NCI-H526 treated with DMSO at 0.1 percent for 48 hours (cell line): ENCODE data around the gene STK4.
A peak's percentile ranks its signal among the peaks of the same experiment; 100 is the strongest.
"Not testable (repeated sequence)": the region's sequence is repeated elsewhere in the genome, so short reads cannot be mapped to it uniquely, and the experiment has no call there.

Experiments used
- DNase-seq: peaks from one replicate; lab custom pipeline; 2025; lab: John Stamatoyannopoulos, UW

STK4 gene

GRCh38 chr20:44983093-44983674, 16.9 kb downstream of the STK4 start:
- no peak for DNase-seq

DNA sequence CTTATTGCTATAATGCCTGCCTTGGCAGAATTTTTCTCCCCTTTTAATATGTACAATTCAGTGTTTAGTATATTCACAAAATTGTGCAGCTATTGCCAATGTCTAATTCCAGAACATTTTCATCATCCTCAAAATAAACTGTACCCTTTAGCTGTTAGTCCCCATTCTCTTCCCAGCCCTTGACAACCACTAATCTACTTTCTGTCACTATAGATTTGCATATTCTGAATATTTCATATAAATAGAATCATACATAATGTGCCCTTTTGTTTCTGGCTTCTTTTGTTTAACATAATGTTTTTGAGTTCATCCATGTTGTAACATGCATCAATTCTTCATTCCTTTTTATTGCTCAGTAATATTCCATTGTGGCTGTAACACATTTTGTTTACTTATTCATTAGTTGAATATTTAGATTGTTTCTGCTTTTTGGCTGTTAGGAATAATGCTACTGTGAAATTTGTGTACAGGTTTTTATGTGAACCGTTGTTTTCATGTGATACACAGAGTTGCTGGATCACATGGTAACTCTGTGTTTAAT, 22.4 kb downstream of the STK4 start:
- DNase-seq = no peak

DNA sequence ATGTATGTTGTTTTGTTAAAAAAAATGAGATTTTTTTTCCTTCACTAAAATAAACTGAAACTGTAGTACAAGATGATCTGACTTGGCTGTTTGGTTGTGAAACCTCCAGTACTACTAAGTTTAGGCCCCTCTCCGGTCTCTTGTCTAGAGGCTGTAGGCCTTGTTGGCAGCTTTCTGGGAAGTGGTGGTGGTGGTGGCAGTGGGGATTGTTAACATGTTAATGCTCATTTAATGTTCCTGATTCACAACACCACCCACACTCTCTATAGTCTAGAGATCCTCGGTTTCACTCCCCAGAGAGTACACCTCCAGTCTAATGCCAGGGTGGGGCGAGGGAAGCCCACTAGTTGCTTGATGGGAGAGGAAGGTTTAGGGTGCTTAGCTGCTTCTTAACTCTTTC, 24.1 kb downstream of the STK4 start:
- DNase-seq = no peak

- no peak for DNase-seq
Observed at GRCh38 chr20:44990957-44991356, 24.6 kb downstream of the STK4 start.

DNA sequence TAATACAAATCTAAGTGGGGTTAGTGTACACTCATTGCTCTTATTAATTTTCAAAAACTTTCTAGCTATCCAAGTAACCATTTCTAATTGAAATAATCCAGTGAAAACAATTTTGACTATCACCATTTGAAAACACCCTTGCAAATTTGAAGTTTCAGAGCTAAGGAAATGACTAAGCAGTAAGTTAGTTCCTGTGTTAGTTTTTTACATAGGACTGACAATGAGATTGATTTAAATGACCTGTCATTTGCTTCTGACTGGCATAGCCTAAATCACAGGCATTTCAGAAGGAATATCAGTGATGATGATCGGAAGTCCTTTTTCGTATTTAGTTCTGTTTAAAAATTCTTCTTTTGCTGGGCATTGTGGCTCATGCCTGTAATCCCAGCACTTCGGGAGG, 27.0 kb downstream of the STK4 start:
- DNase-seq = no peak

DNA sequence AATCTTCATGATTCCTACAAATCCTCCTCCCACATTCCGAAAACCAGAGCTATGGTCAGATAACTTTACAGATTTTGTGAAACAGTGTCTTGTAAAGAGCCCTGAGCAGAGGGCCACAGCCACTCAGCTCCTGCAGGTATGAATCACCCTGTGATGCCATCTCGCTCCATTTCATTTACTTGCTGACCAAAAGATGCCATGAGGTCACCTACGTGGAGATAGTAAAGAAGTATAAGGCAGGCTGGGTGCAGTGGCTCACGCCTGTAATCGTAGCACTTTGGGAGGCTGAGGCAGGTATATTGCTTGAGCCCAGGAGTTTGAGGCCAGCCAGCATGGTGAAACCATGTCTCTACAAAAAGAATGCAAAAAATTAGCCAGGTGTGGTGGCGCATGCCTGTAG, 30.9 kb downstream of the STK4 start:
- DNase-seq = no peak

- DNase-seq = no peak
Observed at GRCh38 chr20:44997668-44998067, 31.4 kb downstream of the STK4 start.

- DNase-seq = no peak
Observed at GRCh38 chr20:45008521-45009049, 42.3 kb downstream of the STK4 start.

- DNase-seq = no peak
Observed at GRCh38 chr20:45010399-45010828, 44.1 kb downstream of the STK4 start.

DNA sequence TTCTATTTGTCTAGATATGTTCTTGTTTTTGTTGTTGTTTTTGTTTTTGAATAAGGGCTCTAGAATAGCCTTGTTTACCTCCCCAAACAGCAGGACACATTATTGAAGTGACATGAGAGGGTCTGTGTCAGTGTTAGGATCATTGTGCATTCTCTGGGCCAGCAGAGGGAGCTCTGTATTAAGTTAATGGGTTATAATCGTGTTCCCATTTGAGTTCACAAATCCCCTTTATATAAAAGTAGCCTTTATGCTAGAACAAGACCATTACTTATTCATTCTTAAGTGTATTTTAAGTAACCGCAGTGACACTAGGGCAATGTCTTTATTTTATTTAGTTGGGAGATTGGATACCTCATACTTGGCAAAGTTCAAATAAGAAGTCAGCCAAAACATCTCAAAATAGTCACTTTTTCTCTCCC, 44.8 kb downstream of the STK4 start:
- DNase-seq = peak; percentile 39

GRCh38 chr20:45012682-45013302, 46.5 kb downstream of the STK4 start:
- no peak for DNase-seq

GRCh38 chr20:45014131-45014530, 47.8 kb downstream of the STK4 start:
- DNase-seq = not testable (repeated sequence)

- DNase-seq = no peak
Observed at GRCh38 chr20:45014671-45015415, 48.5 kb downstream of the STK4 start.

- no peak for DNase-seq
Observed at GRCh38 chr20:45016089-45016671, 49.9 kb downstream of the STK4 start.

GRCh38 chr20:45017281-45017680, 51.0 kb downstream of the STK4 start:
- no peak for DNase-seq

- no peak for DNase-seq
Observed at GRCh38 chr20:45017857-45018256, 51.5 kb downstream of the STK4 start.

GRCh38 chr20:45019027-45019761, 52.9 kb downstream of the STK4 start:
- no peak for DNase-seq

DNA sequence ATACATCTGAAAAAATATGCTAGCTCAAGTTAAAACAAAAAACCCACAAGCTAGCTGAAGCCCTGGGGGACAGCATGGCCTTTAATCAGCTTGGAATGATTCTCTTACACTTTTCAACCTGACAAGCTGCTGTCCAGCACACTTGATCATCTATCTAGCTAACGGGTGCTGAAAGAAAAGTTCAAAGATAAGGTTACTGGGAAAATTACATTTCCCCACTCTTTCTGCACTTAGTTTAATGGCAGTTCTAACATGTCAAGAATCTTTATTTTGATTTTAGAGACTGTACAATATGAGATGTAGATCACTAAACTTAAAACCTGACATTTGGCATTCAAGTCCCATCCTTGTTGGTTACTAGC, 53.4 kb downstream of the STK4 start:
- DNase-seq = no peak

- no peak for DNase-seq
Observed at GRCh38 chr20:45020236-45020886, 54.0 kb downstream of the STK4 start.

- DNase-seq = no peak
Observed at GRCh38 chr20:45021631-45022030, 55.3 kb downstream of the STK4 start.

DNA sequence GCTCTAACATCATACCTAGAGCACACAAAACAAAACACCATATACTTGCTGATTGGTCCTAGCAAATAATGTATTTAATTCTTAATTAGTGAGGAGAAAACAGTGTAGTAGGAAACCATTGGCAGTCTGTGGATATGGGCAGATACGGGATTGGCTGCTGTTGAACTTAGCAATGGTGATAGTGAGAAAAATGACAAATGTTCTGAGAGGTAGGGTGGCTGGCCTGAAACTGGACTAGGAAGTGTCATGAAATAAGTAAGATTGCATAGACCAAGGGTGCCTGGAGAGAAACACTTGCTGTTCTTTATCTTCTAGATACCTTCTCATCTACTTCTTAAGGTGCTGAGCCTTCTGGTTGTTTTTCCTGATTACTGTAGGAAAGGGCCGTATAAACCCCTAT, 56.8 kb downstream of the STK4 start:
- not testable (repeated sequence) for DNase-seq
